Breast epithelium (tissue), 4 donors: ENCODE data around the gene TMEM229A. TPM values are rescaled to one million over a fixed set of nuclear protein-coding genes. Genes with fewer than 3 reads are reported as not detected.

Experiments used
- DNase-seq, 2 donors: peaks; one replicate each; pipeline ENCODE4 v3.0.0-alpha.2; 2019; ENCODE audit warnings: low spot score in 2 of 2
- H3K27ac ChIP-seq, 2 donors: fragments of 200-600 bp; sonication (generic) in 1 of 2; one replicate each; pipeline ENCODE4 v1.5.1; 2016 to 2019; ENCODE audit warnings: mild to moderate bottlenecking in 1 of 2
- H3K27me3 ChIP-seq, 2 donors: fragments of 200-600 bp; sonication (generic) in 1 of 2; one replicate each; pipeline versions ENCODE4 v1.5.1 to v1.6.0; 2017 to 2019; ENCODE audit warnings: control low read depth in 1 of 2, mild to moderate bottlenecking in 1 of 2
- H3K36me3 ChIP-seq: fragments of 200-600 bp; one replicate; pipeline ENCODE4 v1.5.1; 2019
- H3K4me1 ChIP-seq, 2 donors: fragments of 200-600 bp; sonication (generic); one replicate each; pipeline ENCODE4 v1.5.1; 2016 to 2019; ENCODE audit warnings: control low read depth in 1 of 2
- H3K4me3 ChIP-seq, 3 donors: fragments of 200-600 bp; sonication (generic); 1 replicate in 2 of 3; 2 replicates in 1 of 3; pipeline ENCODE4 v1.5.1; 2016 to 2019; ENCODE audit warnings: mild to moderate bottlenecking in 3 of 3, moderate library complexity in 2 of 3
- H3K9me3 ChIP-seq, 2 donors: fragments of 200-600 bp; sonication (generic) in 1 of 2; one replicate each; pipeline ENCODE4 v1.5.1; 2016 to 2019; ENCODE audit warnings: control low read depth in 1 of 2
- POLR2A ChIP-seq: fragments of 450-650 bp; IDR thresholded peaks from one replicate; pipeline ENCODE4 v1.6.1; 2016; ENCODE audit warnings: antibody characterized with exemption, mild to moderate bottlenecking, moderate library complexity
- POLR2AphosphoS5 ChIP-seq, 3 donors: sonication (generic); formaldehyde crosslinking; IDR thresholded peaks; one replicate each; pipeline ENCODE4 v1.6.1; 2017; ENCODE audit warnings: antibody characterized with exemption in 3 of 3
- intact Hi-C: fragments of 100-400 bp; cut with DNase I; formaldehyde crosslinking; loops from one replicate; pipeline ENCODE4 v1.15.1; 2023; ENCODE audit warnings: low total_unique reads
- total RNA-seq, 3 donors: library from RNA; depleted of rRNA; stranded (reverse); fragments of >200 nt; gene quantifications; one replicate each; pipeline ENCODE4 v1.1.0, GENCODE V29; 2016
- TF ChIP-seq, protein P1 (sequence below), 3 donors: fragments of 450-650 bp; IDR thresholded peaks; one replicate each; pipeline ENCODE4 v1.5.1; 2016 to 2017; ENCODE audit warnings: antibody characterized with exemption in 3 of 3, mild to moderate bottlenecking in 3 of 3, moderate library complexity in 3 of 3

Gene TMEM229A
- total RNA-seq, 3 donors from 2014 or later: not detected

DNA sequence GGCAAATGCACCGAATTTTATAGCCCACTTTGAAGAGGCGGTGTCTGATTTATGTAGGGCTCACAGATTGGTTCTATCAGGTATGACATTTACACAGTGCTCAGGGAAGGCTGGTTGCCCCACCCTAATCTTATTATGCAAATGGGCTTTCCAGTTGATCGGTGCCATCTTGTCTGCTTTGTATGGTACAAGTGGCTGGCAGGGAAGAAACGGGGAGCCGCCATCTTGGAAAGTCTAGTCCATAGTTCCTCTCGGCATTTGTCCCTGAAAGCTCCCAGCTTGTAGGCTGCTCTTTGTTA lies 36.6 kb downstream of the TMEM229A start:
- no peak overlapping the region for H3K27ac ChIP-seq
- TF ChIP-seq, protein P1, sequence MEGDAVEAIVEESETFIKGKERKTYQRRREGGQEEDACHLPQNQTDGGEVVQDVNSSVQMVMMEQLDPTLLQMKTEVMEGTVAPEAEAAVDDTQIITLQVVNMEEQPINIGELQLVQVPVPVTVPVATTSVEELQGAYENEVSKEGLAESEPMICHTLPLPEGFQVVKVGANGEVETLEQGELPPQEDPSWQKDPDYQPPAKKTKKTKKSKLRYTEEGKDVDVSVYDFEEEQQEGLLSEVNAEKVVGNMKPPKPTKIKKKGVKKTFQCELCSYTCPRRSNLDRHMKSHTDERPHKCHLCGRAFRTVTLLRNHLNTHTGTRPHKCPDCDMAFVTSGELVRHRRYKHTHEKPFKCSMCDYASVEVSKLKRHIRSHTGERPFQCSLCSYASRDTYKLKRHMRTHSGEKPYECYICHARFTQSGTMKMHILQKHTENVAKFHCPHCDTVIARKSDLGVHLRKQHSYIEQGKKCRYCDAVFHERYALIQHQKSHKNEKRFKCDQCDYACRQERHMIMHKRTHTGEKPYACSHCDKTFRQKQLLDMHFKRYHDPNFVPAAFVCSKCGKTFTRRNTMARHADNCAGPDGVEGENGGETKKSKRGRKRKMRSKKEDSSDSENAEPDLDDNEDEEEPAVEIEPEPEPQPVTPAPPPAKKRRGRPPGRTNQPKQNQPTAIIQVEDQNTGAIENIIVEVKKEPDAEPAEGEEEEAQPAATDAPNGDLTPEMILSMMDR (IDR thresholded peaks at IDR 0.05): no peak
- no peak for TF ChIP-seq POLR2A
- no peaks in the 10 kb centered on the region for H3K27me3 ChIP-seq
- H3K9me3 ChIP-seq: peaks cover 0 to under 1% of the 10 kb centered on the region in 2 donors
- H3K4me1 ChIP-seq: no peaks in the 10 kb centered on the region
- H3K36me3 ChIP-seq: no peaks in the 10 kb centered on the region
- intact Hi-C loops: no loop called here
- H3K4me3 ChIP-seq: no peak overlapping the region
- DNase-seq: no peak

DNA sequence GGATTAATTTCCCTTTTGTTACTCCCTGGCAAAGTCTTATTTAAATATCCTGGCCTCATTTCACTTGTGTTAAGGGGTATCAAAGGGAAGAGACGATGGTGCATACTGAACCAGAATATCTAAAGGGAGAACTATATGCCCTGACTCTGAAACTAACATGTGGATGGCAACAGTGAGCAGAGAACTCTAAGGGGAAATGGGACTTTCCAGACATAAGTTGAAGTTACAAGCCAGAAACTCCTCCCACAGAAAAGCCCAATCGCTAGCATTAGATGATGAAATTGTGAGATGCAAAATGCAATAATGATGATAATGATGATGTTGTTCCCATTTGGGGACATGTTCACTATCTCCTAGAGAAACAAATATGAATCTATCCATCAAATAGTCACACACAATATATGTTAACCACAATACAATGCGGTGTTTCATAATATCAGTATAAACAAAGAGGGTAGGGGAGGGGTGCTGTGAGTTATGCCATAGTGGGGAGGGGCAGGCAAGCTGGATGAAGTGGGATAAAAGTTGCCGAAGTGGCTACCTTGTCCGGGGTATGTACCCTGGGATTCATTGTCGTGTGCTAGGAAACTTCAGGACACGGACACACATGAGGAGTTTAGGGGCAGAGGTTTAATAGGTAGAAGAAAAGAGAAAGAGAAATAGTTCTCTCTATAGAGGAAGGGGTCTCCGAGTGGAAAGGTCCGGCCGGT lies 37.1 kb downstream of the TMEM229A start:
- H3K4me3 ChIP-seq: no peak overlapping the region
- no peak overlapping the region for H3K27ac ChIP-seq

DNA sequence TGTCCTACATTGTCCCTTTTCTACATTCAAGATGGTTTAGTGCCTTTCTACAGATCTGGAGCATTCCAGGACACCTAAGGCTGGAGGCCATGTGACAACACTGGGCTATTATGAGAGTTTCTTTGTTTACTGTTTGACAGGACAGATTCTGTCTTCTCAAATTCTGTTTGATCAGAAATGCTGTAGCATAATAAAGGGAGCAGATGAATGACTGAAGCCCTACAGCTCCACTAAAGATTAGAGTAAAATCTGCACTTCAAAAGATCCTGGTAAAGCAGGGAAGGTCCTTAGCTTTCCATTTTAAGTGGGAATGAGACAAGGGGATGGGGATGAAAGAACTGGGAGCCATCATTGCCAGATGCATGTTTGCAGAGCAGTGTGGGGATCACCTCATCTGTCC lies 38.4 kb downstream of the TMEM229A start:
- no peak overlapping the region for H3K4me3 ChIP-seq
- H3K27ac ChIP-seq: no peak overlapping the region
- H3K36me3 ChIP-seq: no peaks in the 10 kb centered on the region
- no peaks in the 10 kb centered on the region for H3K9me3 ChIP-seq
- no peak for DNase-seq
- no peaks in the 10 kb centered on the region for H3K4me1 ChIP-seq
- TF ChIP-seq POLR2A: no peak
- TF ChIP-seq, protein P1 (IDR thresholded peaks at IDR 0.05): no peak
- no peak for TF ChIP-seq POLR2AphosphoS5 (IDR thresholded peaks at IDR 0.05)
- intact Hi-C loops: no loop called here
- H3K27me3 ChIP-seq: no peaks in the 10 kb centered on the region

More for the DNA sequence above, 37.1 kb downstream of the TMEM229A start:
- H3K36me3 ChIP-seq: no peaks in the 10 kb centered on the region
- no peaks in the 10 kb centered on the region for H3K27me3 ChIP-seq
- H3K9me3 ChIP-seq: no peaks in the 10 kb centered on the region
- no peaks in the 10 kb centered on the region for H3K4me1 ChIP-seq
- TF ChIP-seq POLR2A: no peak
- TF ChIP-seq, protein P1 (IDR thresholded peaks at IDR 0.05): no peak
- no peak for TF ChIP-seq POLR2AphosphoS5 (IDR thresholded peaks at IDR 0.05)
- no peak for DNase-seq
- intact Hi-C loops: no loop called here

DNA sequence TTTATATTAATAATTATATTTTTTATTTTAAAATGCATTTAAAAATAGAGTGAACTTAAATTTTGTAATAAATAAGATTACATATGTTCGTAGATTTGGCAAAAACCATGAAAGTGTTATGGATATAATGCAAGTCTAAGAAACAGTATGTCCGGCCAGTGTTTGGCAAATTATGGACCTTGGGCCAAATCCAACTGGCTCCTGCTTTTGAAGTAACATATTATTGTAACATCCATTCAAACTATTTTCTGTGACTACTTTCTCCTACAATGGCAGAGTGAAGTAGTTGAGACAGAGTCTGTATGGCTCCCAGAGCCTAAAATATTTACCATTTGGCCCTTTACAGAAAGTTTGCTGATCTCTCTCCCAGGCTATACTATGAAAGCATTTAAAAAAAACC lies 38.9 kb downstream of the TMEM229A start:
- intact Hi-C loops: no loop called here
- H3K27me3 ChIP-seq: no peaks in the 10 kb centered on the region

DNA sequence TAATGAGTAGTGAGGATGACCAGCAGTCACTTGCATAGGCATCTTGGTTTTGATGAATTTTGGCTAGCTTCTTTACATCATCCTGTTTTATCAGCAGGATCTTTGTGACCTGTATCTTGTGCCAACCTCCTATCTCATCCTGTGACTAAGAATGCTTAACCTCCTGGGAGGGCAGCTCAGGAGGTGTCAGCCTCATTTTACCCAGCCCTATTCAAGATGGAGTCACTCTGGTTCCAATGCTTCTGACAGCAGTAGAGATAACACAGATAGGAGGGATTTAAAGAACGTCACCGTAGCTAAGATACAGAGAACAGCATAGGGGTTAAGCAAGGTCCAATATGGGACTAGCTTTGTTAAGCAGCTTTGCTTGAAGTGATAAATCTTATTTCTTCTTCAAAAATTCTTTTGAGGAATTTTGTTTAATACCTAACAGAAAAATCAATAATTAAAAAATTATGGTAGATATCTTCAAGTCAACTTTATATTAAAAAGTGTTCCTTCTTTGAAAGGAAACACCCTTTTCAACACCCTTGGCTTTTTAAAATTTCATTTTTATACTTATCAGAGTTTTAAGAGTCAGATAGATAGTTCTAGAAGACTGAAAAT lies 39.9 kb downstream of the TMEM229A start:
- Histone ChIP-seq H3K27me3 (no peaks in the 10 kb centered on the region), H3K4me1 (no peaks in the 10 kb centered on the region), H3K4me3 (no peak overlapping the region), H3K9me3 (no peaks in the 10 kb centered on the region), H3K36me3 (no peaks in the 10 kb centered on the region), H3K27ac (no peak overlapping the region)
- DNase-seq: no peak
- TF ChIP-seq POLR2AphosphoS5 (IDR thresholded peaks at IDR 0.05): no peak
- TF ChIP-seq, protein P1 (IDR thresholded peaks at IDR 0.05): no peak
- TF ChIP-seq POLR2A: no peak
- intact Hi-C loops: no loop called here

More for the DNA sequence above, 38.9 kb downstream of the TMEM229A start:
- no peak for DNase-seq
- TF ChIP-seq POLR2A (no peak), POLR2AphosphoS5 (IDR thresholded peaks at IDR 0.05) (no peak)
- TF ChIP-seq, protein P1 (IDR thresholded peaks at IDR 0.05): no peak
- Histone ChIP-seq H3K36me3 (no peaks in the 10 kb centered on the region), H3K27ac (no peak overlapping the region), H3K4me1 (no peaks in the 10 kb centered on the region), H3K4me3 (no peak overlapping the region), H3K9me3 (no peaks in the 10 kb centered on the region)
